Smooth muscle cell (in vitro differentiated cells): ENCODE measurements around the gene VTN. TPM values are rescaled to one million over a fixed set of nuclear protein-coding genes. Genes with fewer than 3 reads are reported as not detected.

Experiments
- DNase-seq: peaks from one replicate; lab custom pipeline; 2025; ENCODE audit not compliant: unreplicated experiment; lab: John Stamatoyannopoulos, UW
- H2AFZ ChIP-seq: fragments of 200-600 bp; sonication (generic); 2 replicates; pipeline ENCODE4 v1.6.0; 2016; ENCODE audit warnings: antibody characterized with exemption, low read depth, mild to moderate bottlenecking
- H3F3A ChIP-seq: fragments of 200-600 bp; sonication (generic); 2 replicates; pipeline ENCODE4 v1.6.0; 2017; ENCODE audit warnings: antibody characterized with exemption, low read depth
- H3K27ac ChIP-seq: fragments of 200-600 bp; sonication (generic); 2 replicates; pipeline ENCODE4 v1.5.1; 2016; ENCODE audit warnings: low read depth, mild to moderate bottlenecking
- H3K27me3 ChIP-seq: fragments of 200-600 bp; sonication (generic); 2 replicates; pipeline ENCODE4 v1.6.1; 2016; ENCODE audit warnings: low read depth, mild to moderate bottlenecking
- H3K36me3 ChIP-seq: fragments of 200-600 bp; sonication (generic); 2 replicates; pipeline ENCODE4 v1.5.1; 2016; ENCODE audit warnings: low read depth
- H3K4me1 ChIP-seq: fragments of 200-600 bp; sonication (generic); 2 replicates; pipeline ENCODE4 v1.5.1; 2016; ENCODE audit warnings: low read depth
- H3K4me2 ChIP-seq: fragments of 200-600 bp; sonication (generic); 2 replicates; pipeline ENCODE4 v1.6.0; 2016; ENCODE audit warnings: mild to moderate bottlenecking
- H3K4me3 ChIP-seq: fragments of 200-600 bp; sonication (generic); 2 replicates; pipeline ENCODE4 v1.5.1; 2016; ENCODE audit warnings: mild to moderate bottlenecking
- H3K79me2 ChIP-seq: fragments of 200-600 bp; sonication (generic); 2 replicates; pipeline ENCODE4 v1.6.0; 2016; ENCODE audit warnings: low read depth, mild to moderate bottlenecking
- H3K9ac ChIP-seq: fragments of 200-600 bp; sonication (generic); 2 replicates; pipeline ENCODE4 v1.6.0; 2016; ENCODE audit warnings: low read depth
- H3K9me3 ChIP-seq: fragments of 200-600 bp; sonication (generic); replicated peaks from 2 replicates; pipeline ENCODE4 v1.5.1; 2016; ENCODE audit warnings: low read depth
- H4K20me1 ChIP-seq: fragments of 200-600 bp; sonication (generic); 2 replicates; pipeline ENCODE4 v1.6.0; 2016; ENCODE audit warnings: low read depth
- WGBS: methylation state at CpG from one replicate; pipeline ENCODE4 v1.1.7; 2016; ENCODE audit warnings: low lambda C conversion rate; 5-methylcytosine and 5-hydroxymethylcytosine counted together
- polyA plus RNA-seq: library from polyadenylated mRNA; unstranded; fragments of >200 nt; fragmentation: Nextera tagmentation; extraction: Ambion mirVana; gene quantifications from 2 replicates; pipeline ENCODE4 v1.2.1, GENCODE V29; 2016
- total RNA-seq: library from RNA; depleted of rRNA; stranded (reverse); fragments of >200 nt; gene quantifications from 2 replicates; pipeline ENCODE4 v1.2.3, GENCODE V29; 2014
- TF ChIP-seq, protein P1 (sequence below): fragments of 200-600 bp; sonication (generic); IDR thresholded peaks from 2 replicates; pipeline ENCODE4 v1.5.1; 2017; ENCODE audit warnings: borderline replicate concordance, mild to moderate bottlenecking, antibody characterized with exemption; ENCODE audit not compliant: insufficient read depth, poor library complexity, severe bottlenecking

The VTN gene
- total and polyA plus RNA-seq, 2 experiments from 2014 or later = 60.3 to 90.3 TPM

DNA sequence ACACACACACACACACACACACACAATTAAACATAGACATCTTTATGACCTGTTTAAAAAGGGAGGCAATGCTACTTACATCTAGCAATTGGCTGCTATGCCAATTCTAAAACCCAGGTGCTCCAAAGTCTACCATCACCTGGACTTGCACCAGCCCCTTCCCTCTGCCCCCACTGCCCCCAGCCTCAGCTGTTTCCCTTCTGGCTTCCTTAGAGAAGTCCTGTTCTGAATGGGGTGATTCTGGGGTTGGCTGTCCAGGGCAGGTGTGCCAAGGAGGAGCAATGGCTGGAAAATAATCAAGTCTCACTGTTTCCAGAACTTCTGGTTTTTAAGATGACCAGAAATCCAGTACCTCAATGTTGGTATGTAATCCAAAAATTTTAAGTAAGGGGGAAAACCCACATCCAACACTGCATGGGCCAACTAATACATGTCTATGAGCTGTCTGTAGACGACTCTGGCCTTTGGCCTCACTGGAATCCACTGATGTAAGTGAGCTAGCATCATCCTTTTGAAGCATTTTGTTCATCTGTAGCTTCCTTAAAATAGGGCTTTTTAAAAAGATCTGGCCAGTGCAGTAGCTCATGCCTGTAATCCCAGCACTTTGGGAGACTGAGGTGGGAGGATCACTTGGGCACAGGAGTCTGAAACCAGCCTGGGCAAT lies 36.9 kb downstream of the VTN start:
- no peak overlapping the region for H3K27ac ChIP-seq
- no peak overlapping the region for H3K4me2 ChIP-seq
- H2AFZ ChIP-seq = no peak overlapping the region
- peaks cover 41% of the 10 kb centered on the region for H4K20me1 ChIP-seq
- TF ChIP-seq, protein P1, sequence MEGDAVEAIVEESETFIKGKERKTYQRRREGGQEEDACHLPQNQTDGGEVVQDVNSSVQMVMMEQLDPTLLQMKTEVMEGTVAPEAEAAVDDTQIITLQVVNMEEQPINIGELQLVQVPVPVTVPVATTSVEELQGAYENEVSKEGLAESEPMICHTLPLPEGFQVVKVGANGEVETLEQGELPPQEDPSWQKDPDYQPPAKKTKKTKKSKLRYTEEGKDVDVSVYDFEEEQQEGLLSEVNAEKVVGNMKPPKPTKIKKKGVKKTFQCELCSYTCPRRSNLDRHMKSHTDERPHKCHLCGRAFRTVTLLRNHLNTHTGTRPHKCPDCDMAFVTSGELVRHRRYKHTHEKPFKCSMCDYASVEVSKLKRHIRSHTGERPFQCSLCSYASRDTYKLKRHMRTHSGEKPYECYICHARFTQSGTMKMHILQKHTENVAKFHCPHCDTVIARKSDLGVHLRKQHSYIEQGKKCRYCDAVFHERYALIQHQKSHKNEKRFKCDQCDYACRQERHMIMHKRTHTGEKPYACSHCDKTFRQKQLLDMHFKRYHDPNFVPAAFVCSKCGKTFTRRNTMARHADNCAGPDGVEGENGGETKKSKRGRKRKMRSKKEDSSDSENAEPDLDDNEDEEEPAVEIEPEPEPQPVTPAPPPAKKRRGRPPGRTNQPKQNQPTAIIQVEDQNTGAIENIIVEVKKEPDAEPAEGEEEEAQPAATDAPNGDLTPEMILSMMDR = no peak
- no peak for DNase-seq
- 59% methylated on average over 1 of the region's 1 CpG for whole genome bisulfite sequencing
- H3K9ac ChIP-seq = no peak overlapping the region
- H3K9me3 ChIP-seq = no peaks in the 10 kb centered on the region
- H3K79me2 ChIP-seq = peaks cover 47% of the 10 kb centered on the region
- no peak overlapping the region for H3K4me3 ChIP-seq
- H3K36me3 ChIP-seq = peaks cover 5% of the 10 kb centered on the region
- H3K27me3 ChIP-seq = no peaks in the 10 kb centered on the region
- peaks cover 15% of the 10 kb centered on the region for H3F3A ChIP-seq
- H3K4me1 ChIP-seq = peaks cover 17% of the 10 kb centered on the region

DNA sequence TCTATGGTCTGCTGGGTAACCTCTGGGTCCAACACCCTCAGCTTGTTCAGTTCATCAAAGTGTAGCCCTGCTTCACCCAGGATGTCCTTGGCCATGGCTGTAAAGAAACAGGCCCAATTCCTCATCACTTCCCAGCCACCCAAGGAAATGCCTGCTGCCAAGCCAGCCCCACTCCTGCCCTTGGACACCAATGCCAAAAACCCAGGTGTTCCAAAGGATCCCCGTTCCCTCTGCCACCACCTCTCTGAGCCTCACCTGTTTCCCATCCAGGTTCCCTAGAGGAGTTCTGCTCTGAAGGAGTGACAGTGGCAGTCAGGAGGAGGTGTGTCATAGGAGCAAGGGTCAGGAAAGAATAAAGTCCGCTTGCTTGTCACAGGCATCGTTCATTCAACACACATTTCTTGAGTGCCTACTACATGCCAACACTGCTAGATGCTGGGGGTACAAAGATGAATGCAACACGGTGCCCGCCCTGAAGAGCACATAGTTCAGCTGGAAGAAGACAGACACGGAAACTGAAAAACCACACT lies 38.2 kb downstream of the VTN start:
- H3K9me3 ChIP-seq = no peaks in the 10 kb centered on the region
- H3K27ac ChIP-seq = no peak overlapping the region
- no peak overlapping the region for H3K4me3 ChIP-seq
- peaks cover 35% of the 10 kb centered on the region for H3K79me2 ChIP-seq
- no peak overlapping the region for H3K9ac ChIP-seq
- 95% methylated on average over 6 of the region's 6 CpGs for WGBS
- no peak overlapping the region for H2AFZ ChIP-seq
- DNase-seq = no peak
- peaks cover 32% of the 10 kb centered on the region for H4K20me1 ChIP-seq
- H3K36me3 ChIP-seq = peaks cover 7% of the 10 kb centered on the region
- H3K4me1 ChIP-seq = peaks cover 12% of the 10 kb centered on the region
- TF ChIP-seq, protein P1 = no peak
- no peak overlapping the region for H3K4me2 ChIP-seq
- peaks cover 3% of the 10 kb centered on the region for H3F3A ChIP-seq
- no peaks in the 10 kb centered on the region for H3K27me3 ChIP-seq

DNA sequence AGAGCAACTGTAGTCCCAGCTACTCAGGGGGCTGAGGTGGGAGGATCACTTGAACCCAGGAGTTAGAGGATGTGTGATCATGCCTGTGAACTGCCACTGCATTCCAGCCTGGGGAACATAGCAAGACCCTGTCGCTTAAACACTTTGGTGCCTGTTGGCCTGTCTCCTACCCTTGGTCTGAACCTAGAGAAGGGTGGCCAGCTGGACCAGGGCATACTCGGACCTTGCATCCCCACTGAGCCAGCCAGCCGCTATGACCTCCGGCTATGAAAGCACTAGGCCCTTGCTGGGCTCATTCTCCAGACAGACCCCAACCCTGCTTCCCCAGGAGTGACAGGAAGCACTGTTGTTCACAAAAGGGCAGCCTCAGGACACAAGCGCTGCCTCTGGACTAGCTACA lies 39.4 kb downstream of the VTN start:
- Histone ChIP-seq H4K20me1 (peaks cover 32% of the 10 kb centered on the region), H3K4me3 (no peak overlapping the region), H2AFZ (no peak overlapping the region), H3K9ac (no peak overlapping the region), H3K27ac (no peak overlapping the region), H3K9me3 (no peaks in the 10 kb centered on the region), H3K27me3 (no peaks in the 10 kb centered on the region), H3F3A (no peaks in the 10 kb centered on the region), H3K36me3 (peaks cover 7% of the 10 kb centered on the region), H3K4me1 (peaks cover 7% of the 10 kb centered on the region), H3K79me2 (peaks cover 31% of the 10 kb centered on the region), H3K4me2 (no peak overlapping the region)
- TF ChIP-seq, protein P1 = no peak
- WGBS = 94% methylated on average over 5 of the region's 5 CpGs
- no peak for DNase-seq

DNA sequence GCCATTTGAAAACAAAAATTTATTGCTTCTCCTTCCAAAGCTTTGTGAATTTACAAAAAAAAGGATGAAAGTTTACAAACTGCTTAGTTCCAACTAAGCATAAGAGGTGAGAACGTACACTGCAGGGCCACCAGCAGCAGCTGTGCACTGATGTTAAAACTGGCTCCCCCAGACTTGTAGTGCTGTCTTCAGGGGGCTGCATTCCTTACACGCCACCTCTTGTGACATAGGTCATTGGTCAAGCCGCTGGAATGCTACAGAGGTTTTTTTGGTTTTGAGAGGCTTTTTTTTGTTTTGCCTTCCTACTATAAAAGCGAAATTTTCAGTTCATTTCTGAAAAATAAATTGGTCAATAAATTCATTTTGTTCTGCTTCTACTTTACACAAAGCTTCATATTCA lies 41.8 kb downstream of the VTN start:
- TF ChIP-seq, protein P1 = no peak
- Histone ChIP-seq H3K27me3 (no peaks in the 10 kb centered on the region), H3K9me3 (no peaks in the 10 kb centered on the region), H3K9ac (no peak overlapping the region), H3K36me3 (peaks cover 7% of the 10 kb centered on the region), H3K79me2 (peaks cover 16% of the 10 kb centered on the region), H3K4me3 (no peak overlapping the region), H3K4me1 (no peaks in the 10 kb centered on the region), H3K4me2 (no peak overlapping the region), H4K20me1 (peaks cover 20% of the 10 kb centered on the region), H2AFZ (no peak overlapping the region), H3K27ac (no peak overlapping the region), H3F3A (no peaks in the 10 kb centered on the region)
- DNase-seq = no peak
- 87% methylated on average over 4 of the region's 4 CpGs for WGBS
